HS-27A (cell line): ENCODE measurements around the gene DHRS3.
"Not testable (repeated sequence)": the region's sequence is repeated elsewhere in the genome, so short reads cannot be mapped to it uniquely, and the experiment has no call there.

Experiments
- DNase-seq: peaks from one replicate; pipeline ENCODE4 v3.0.0-alpha.2; 2012; ENCODE audit warnings: low read depth, missing footprints

DHRS3 gene

GRCh38 chr1:12617901-12618660 is at the start of gene DHRS3:
TSS of gene DHRS3 (minus strand) at chr1:12618210. CDS start at chr1:12617348, 862 bp downstream.
- peak; percentile 27 for DNase-seq

GRCh38 chr1:12666141-12666735 is 48.2 kb upstream of the DHRS3 start:
- no peak for DNase-seq

- no peak for DNase-seq
Observed at GRCh38 chr1:12665511-12665910, 47.5 kb upstream of the DHRS3 start.

GRCh38 chr1:12662556-12662955 is 44.5 kb upstream of the DHRS3 start:
- DNase-seq, result no peak

GRCh38 chr1:12661606-12662219 is 43.7 kb upstream of the DHRS3 start:
- no peak for DNase-seq

- DNase-seq, result peak; percentile 64
Observed at GRCh38 chr1:12658531-12659453, 40.8 kb upstream of the DHRS3 start.

GRCh38 chr1:12657885-12658512 is 40.0 kb upstream of the DHRS3 start:
- not testable (repeated sequence) for DNase-seq

GRCh38 chr1:12657060-12657884 is 39.3 kb upstream of the DHRS3 start:
- DNase-seq, result no peak

- DNase-seq, result no peak
Observed at GRCh38 chr1:12656575-12656974, 38.6 kb upstream of the DHRS3 start.

GRCh38 chr1:12654657-12655056 is 36.6 kb upstream of the DHRS3 start:
- DNase-seq, result no peak

GRCh38 chr1:12654004-12654567 is 36.1 kb upstream of the DHRS3 start:
- DNase-seq, result no peak

- peak; percentile 73 for DNase-seq
Observed at GRCh38 chr1:12649971-12650421, 32.0 kb upstream of the DHRS3 start.

- no peak for DNase-seq
Observed at GRCh38 chr1:12648741-12649140, 30.7 kb upstream of the DHRS3 start.

GRCh38 chr1:12645401-12645800 is 27.4 kb upstream of the DHRS3 start:
- DNase-seq, result not testable (repeated sequence)

GRCh38 chr1:12644829-12645228 is 26.8 kb upstream of the DHRS3 start:
- DNase-seq, result no peak

- no peak for DNase-seq
Observed at GRCh38 chr1:12644237-12644636, 26.2 kb upstream of the DHRS3 start.

GRCh38 chr1:12643785-12644184 is 25.8 kb upstream of the DHRS3 start, which contains the start of gene AADACL4:
TSS of gene AADACL4 (plus strand) at chr1:12644085. CDS start at chr1:12644547, 462 bp downstream.
- no peak for DNase-seq

GRCh38 chr1:12643079-12643478 is 25.1 kb upstream of the DHRS3 start:
- no peak for DNase-seq

- DNase-seq, result no peak
Observed at GRCh38 chr1:12640958-12641272, 22.9 kb upstream of the DHRS3 start.

GRCh38 chr1:12640237-12640957 is 22.4 kb upstream of the DHRS3 start:
- no peak for DNase-seq
